ENCODE data around the gene NBL1.

NBL1 gene

GRCh38 chr1:19643602-19644394, at the start of gene NBL1:
Gene NBL1 (plus strand): TSS chr1:19644311. CDS start chr1:19655031, 10,720 bp downstream.
- Histone ChIP-seq H3K4me3 (ENCODE audit: low read depth, low read length) (peak within 1 kb of the TSS; percentile 60), H3K27ac (ENCODE audit: extremely low read depth, low read depth, low read length) (peak within 1 kb of the TSS; percentile 62; the same call in 1 of the 2 replicates), H3K36me3 (ENCODE audit: control insufficient read depth in 2 of 2, insufficient read depth in 1 of 2, low read length in 2 of 2) (no peaks in the 10 kb centered on the region), H3K4me1 (ENCODE audit: control insufficient read depth, insufficient read depth, low read length) (peaks cover 3% of the 10 kb centered on the region; the same call in 1 of the 2 replicates), H3K9me3 (ENCODE audit: control insufficient read depth, insufficient read depth, low read depth, low read length) (no peaks in the 10 kb centered on the region)
- POLR2A ChIA-PET: no interaction called here
- CTCF ChIA-PET: interaction anchor here (0.6 kb wide), 1 partner anchor 130 kb away, joined by 3 read pairs; no protein-coding TSS in a partner anchor
- TF ChIP-seq ZNF544 (tag by site-specific recombination; IDR thresholded peaks at IDR 0.05): no peak
- no peak for TF ChIP-seq ZIC2 (tag by site-specific recombination; IDR thresholded peaks at IDR 0.05)
- peak; percentile 83 for TF ChIP-seq ZBTB8A (tag by site-specific recombination; IDR thresholded peaks at IDR 0.05)
- TF ChIP-seq GFI1B (tag by site-specific recombination; IDR thresholded peaks at IDR 0.05): no peak
- TF ChIP-seq, protein P1, sequence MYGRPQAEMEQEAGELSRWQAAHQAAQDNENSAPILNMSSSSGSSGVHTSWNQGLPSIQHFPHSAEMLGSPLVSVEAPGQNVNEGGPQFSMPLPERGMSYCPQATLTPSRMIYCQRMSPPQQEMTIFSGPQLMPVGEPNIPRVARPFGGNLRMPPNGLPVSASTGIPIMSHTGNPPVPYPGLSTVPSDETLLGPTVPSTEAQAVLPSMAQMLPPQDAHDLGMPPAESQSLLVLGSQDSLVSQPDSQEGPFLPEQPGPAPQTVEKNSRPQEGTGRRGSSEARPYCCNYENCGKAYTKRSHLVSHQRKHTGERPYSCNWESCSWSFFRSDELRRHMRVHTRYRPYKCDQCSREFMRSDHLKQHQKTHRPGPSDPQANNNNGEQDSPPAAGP (tag by site-specific recombination; IDR thresholded peaks at IDR 0.05): no peak
- TF ChIP-seq ZNF350 (tag by site-specific recombination; IDR thresholded peaks at IDR 0.05): no peak
- no peak for TF ChIP-seq ZNF768 (tag by site-specific recombination; IDR thresholded peaks at IDR 0.05)
- TF ChIP-seq PATZ1 (tag by site-specific recombination; IDR thresholded peaks at IDR 0.05): 0 out of 2 replicates have a peak, but pooled peaks have one; percentile 13
- TF ChIP-seq ZNF785 (tag by site-specific recombination; IDR thresholded peaks at IDR 0.05): no peak
- TF ChIP-seq ZNF239 (tag by site-specific recombination; IDR thresholded peaks at IDR 0.05): no peak
- peak; percentile 25; the same call in 1 of the 2 replicates for TF ChIP-seq ZBTB20 (tag by site-specific recombination; IDR thresholded peaks at IDR 0.05)
- peak; percentile 46; the same call in 1 of the 2 replicates for TF ChIP-seq ZNF335 (tag by site-specific recombination; conservative IDR thresholded peaks at IDR 0.05)
- TF ChIP-seq MEIS1 (CRISPR knock-in tag; IDR thresholded peaks at IDR 0.05; ENCODE audit: borderline replicate concordance): no peak
- no peak for TF ChIP-seq SALL2 (tag by site-specific recombination; IDR thresholded peaks at IDR 0.05; ENCODE audit: borderline replicate concordance)
- TF ChIP-seq WT1 (tag by site-specific recombination; IDR thresholded peaks at IDR 0.05): no peak
- TF ChIP-seq ZNF600 (tag by site-specific recombination; IDR thresholded peaks at IDR 0.05): peak; percentile 78
- no peak for TF ChIP-seq ZNF157 (tag by site-specific recombination; IDR thresholded peaks at IDR 0.05)
- no peak for TF ChIP-seq ZNF624 (tag by site-specific recombination; IDR thresholded peaks at IDR 0.05)
- TF ChIP-seq, protein P2, sequence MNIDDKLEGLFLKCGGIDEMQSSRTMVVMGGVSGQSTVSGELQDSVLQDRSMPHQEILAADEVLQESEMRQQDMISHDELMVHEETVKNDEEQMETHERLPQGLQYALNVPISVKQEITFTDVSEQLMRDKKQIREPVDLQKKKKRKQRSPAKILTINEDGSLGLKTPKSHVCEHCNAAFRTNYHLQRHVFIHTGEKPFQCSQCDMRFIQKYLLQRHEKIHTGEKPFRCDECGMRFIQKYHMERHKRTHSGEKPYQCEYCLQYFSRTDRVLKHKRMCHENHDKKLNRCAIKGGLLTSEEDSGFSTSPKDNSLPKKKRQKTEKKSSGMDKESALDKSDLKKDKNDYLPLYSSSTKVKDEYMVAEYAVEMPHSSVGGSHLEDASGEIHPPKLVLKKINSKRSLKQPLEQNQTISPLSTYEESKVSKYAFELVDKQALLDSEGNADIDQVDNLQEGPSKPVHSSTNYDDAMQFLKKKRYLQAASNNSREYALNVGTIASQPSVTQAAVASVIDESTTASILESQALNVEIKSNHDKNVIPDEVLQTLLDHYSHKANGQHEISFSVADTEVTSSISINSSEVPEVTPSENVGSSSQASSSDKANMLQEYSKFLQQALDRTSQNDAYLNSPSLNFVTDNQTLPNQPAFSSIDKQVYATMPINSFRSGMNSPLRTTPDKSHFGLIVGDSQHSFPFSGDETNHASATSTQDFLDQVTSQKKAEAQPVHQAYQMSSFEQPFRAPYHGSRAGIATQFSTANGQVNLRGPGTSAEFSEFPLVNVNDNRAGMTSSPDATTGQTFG (tag by site-specific recombination; IDR thresholded peaks at IDR 0.05; ENCODE audit: borderline replicate concordance): no peak

Data from HEK293 (cell line).